Panc1 (cell line): Measurements from ENCODE around the gene CRY2. TPM values are rescaled to one million over a fixed set of nuclear protein-coding genes. Genes with fewer than 3 reads are reported as not detected.

ENCODE experiments used
- ATAC-seq: fragments of 200-7000 bp; cut with Tn5 transposase; 2 replicates; pipeline ENCODE4 v1.9.1; 2020; ENCODE audit warnings: mild to moderate bottlenecking, moderate library complexity
- BruUV-seq: library from RNA; stranded (reverse); fragments of 400-500 nt; replicated peaks from 2 replicates; lab custom pipeline; 2021; lab: Mats Ljungman, UMichigan
- CTCF ChIA-PET: fragments of 300-600 bp; sonication (Branson Sonifier 250); formaldehyde crosslinking; loops from one replicate; lab custom pipeline; 2022; ENCODE audit warnings: antibody characterized with exemption; lab: Charles Lee
- POLR2A ChIA-PET: fragments of 300-600 bp; sonication (Branson Sonifier 250); formaldehyde crosslinking; loops from one replicate; lab custom pipeline; 2022; ENCODE audit warnings: antibody characterized with exemption; lab: Charles Lee
- DNase-seq: peaks from one replicate; pipeline ENCODE4 v3.0.0-alpha.2; 2010; ENCODE audit warnings: low read depth, low spot score
- H3K27ac ChIP-seq: 2 replicates; pipeline ENCODE4 v1.5.1; 2011; ENCODE audit warnings: mild to moderate bottlenecking, low read length, inconsistent platforms
- H3K27me3 ChIP-seq: fragments of 200-500 bp; sonication (Bioruptor generic); 2 replicates; pipeline ENCODE4 v1.6.0; 2014; ENCODE audit warnings: low read length, inconsistent platforms; ENCODE audit not compliant: control insufficient read depth, insufficient read depth
- H3K36me3 ChIP-seq: fragments of 200-500 bp; sonication (Bioruptor generic); 2 replicates; pipeline ENCODE4 v1.5.1; 2014; ENCODE audit warnings: inconsistent platforms, mild to moderate bottlenecking, low read length, moderate library complexity; ENCODE audit not compliant: control insufficient read depth, insufficient read depth
- H3K4me1 ChIP-seq: 2 replicates; pipeline ENCODE4 v1.5.1; 2011; ENCODE audit warnings: inconsistent platforms, mild to moderate bottlenecking, low read length, moderate library complexity; ENCODE audit not compliant: control insufficient read depth, insufficient read depth
- H3K4me3 ChIP-seq, 2 experiments: 2 replicates each; pipeline ENCODE4 v1.5.1; 2011 to 2012; ENCODE audit warnings: low read depth in 2 of 2, low read length in 2 of 2, mild to moderate bottlenecking in 2 of 2, inconsistent platforms in 1 of 2, moderate library complexity in 1 of 2
- H3K9me3 ChIP-seq: fragments of 200-500 bp; sonication (Bioruptor generic); 2 replicates; pipeline ENCODE4 v1.5.1; 2014; ENCODE audit warnings: low read depth, mild to moderate bottlenecking, inconsistent platforms, low read length, moderate library complexity; ENCODE audit not compliant: control insufficient read depth, insufficient read depth
- POLR2AphosphoS5 ChIP-seq: IDR thresholded peaks from 2 replicates; pipeline ENCODE4 v1.6.1; 2012; ENCODE audit warnings: mild to moderate bottlenecking, low read depth, low read length, moderate library complexity
- SIN3A ChIP-seq: IDR thresholded peaks from 2 replicates; pipeline ENCODE4 v1.6.1; 2012; ENCODE audit warnings: low read depth, mild to moderate bottlenecking, low read length, moderate library complexity, borderline replicate concordance; ENCODE audit not compliant: insufficient read depth
- TCF7L2 ChIP-seq: IDR thresholded peaks from 2 replicates; pipeline ENCODE4 v1.6.1; 2011; ENCODE audit warnings: mild to moderate bottlenecking, low read depth, low read length, inconsistent platforms
- in situ Hi-C: cut with HindIII; loops from 2 replicates; pipeline ENCODE4 v1.10.0; 2016; ENCODE audit warnings: low sequenced_read_pairs, low pct_unique_long_range_greater_than_20kb
- intact Hi-C: fragments of 100-400 bp; cut with micrococcal nuclease; formaldehyde crosslinking; loops from one replicate; pipeline ENCODE4 v1.10.0; 2022; ENCODE audit not compliant: unreplicated experiment
- total RNA-seq: library from RNA; stranded (reverse); gene quantifications from one replicate; pipeline ENCODE4 v1.2.1, GENCODE V29; 2021; ENCODE audit not compliant: unreplicated experiment
- TF ChIP-seq, protein P1 (sequence below), 2 experiments: IDR thresholded peaks; 2 replicates each; pipeline ENCODE4 v1.6.1; 2011 to 2012; ENCODE audit warnings: low read depth in 2 of 2, control low read depth in 1 of 2, low read length in 1 of 2, mild to moderate bottlenecking in 1 of 2, moderate library complexity in 1 of 2; ENCODE audit not compliant: insufficient read depth in 1 of 2
- TF ChIP-seq, protein P2 (sequence below): fragments of 450-650 bp; IDR thresholded peaks from 2 replicates; pipeline ENCODE4 v1.5.1; 2017; ENCODE audit warnings: mild to moderate bottlenecking

Gene CRY2
- total RNA-seq, 1 experiment from 2014 or later: 14.6 TPM

DNA sequence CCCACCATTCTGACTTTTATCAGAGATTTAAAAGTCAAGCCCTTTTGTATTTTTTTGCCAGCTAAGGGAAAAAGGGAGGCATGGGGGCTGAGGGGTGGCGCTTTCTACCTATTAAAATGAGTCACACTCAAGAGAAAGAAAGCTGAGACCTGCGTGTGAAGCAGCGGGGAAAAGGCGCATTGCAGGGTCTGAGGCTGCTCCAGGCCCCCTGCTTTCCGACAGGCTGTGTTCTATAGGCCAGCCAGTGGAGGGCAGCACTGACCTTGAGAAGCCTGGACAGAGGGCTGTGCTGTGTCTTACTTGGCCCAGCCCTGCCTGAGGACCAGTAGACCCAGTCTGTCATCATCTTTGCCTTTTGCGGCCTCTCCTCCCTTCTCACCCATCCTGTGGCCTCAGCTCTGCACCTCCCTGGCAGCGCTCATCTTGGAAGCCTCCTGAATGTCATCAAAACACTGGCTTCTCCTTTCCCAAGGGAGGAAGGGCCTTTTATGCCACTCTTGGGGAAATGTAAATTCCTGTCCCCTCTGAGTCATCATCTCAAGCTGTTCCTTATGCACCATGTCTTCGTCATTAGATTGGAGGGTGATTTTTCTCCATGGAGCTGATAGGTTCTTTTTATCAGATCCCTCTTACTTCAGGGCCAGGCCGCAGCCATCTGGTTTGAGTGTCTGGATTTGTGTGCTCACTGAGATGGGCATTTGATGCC lies 25.5 kb downstream of the CRY2 start:
- Histone ChIP-seq H3K27me3 (no peaks in the 10 kb centered on the region), H3K9me3 (no peaks in the 10 kb centered on the region), H3K36me3 (peaks cover 2% of the 10 kb centered on the region; the same call in 1 of the 2 replicates), H3K4me3 (no peak overlapping the region), H3K27ac (no peak overlapping the region), H3K4me1 (no peaks in the 10 kb centered on the region)
- no TSS peak for BruUV-seq
- CTCF ChIA-PET: no interaction called here
- in situ Hi-C loops: no loop called here
- POLR2A ChIA-PET: no interaction called here
- intact Hi-C loops: loop anchor here (10.0 kb wide), 1 partner anchor 132 kb away; no protein-coding TSS in a partner anchor
- TF ChIP-seq, protein P1, sequence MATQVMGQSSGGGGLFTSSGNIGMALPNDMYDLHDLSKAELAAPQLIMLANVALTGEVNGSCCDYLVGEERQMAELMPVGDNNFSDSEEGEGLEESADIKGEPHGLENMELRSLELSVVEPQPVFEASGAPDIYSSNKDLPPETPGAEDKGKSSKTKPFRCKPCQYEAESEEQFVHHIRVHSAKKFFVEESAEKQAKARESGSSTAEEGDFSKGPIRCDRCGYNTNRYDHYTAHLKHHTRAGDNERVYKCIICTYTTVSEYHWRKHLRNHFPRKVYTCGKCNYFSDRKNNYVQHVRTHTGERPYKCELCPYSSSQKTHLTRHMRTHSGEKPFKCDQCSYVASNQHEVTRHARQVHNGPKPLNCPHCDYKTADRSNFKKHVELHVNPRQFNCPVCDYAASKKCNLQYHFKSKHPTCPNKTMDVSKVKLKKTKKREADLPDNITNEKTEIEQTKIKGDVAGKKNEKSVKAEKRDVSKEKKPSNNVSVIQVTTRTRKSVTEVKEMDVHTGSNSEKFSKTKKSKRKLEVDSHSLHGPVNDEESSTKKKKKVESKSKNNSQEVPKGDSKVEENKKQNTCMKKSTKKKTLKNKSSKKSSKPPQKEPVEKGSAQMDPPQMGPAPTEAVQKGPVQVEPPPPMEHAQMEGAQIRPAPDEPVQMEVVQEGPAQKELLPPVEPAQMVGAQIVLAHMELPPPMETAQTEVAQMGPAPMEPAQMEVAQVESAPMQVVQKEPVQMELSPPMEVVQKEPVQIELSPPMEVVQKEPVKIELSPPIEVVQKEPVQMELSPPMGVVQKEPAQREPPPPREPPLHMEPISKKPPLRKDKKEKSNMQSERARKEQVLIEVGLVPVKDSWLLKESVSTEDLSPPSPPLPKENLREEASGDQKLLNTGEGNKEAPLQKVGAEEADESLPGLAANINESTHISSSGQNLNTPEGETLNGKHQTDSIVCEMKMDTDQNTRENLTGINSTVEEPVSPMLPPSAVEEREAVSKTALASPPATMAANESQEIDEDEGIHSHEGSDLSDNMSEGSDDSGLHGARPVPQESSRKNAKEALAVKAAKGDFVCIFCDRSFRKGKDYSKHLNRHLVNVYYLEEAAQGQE (IDR thresholded peaks at IDR 0.05; ENCODE audit: insufficient read depth in 1 of 2, low read depth in 2 of 2, low read length in 1 of 2): 0 out of 4 replicates have a peak, but pooled peaks of 1 of the 2 experiments have one; percentile 34
- TF ChIP-seq POLR2AphosphoS5 (no peak), TCF7L2 (no peak), SIN3A (no peak)
- TF ChIP-seq, protein P2, sequence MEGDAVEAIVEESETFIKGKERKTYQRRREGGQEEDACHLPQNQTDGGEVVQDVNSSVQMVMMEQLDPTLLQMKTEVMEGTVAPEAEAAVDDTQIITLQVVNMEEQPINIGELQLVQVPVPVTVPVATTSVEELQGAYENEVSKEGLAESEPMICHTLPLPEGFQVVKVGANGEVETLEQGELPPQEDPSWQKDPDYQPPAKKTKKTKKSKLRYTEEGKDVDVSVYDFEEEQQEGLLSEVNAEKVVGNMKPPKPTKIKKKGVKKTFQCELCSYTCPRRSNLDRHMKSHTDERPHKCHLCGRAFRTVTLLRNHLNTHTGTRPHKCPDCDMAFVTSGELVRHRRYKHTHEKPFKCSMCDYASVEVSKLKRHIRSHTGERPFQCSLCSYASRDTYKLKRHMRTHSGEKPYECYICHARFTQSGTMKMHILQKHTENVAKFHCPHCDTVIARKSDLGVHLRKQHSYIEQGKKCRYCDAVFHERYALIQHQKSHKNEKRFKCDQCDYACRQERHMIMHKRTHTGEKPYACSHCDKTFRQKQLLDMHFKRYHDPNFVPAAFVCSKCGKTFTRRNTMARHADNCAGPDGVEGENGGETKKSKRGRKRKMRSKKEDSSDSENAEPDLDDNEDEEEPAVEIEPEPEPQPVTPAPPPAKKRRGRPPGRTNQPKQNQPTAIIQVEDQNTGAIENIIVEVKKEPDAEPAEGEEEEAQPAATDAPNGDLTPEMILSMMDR: peak; percentile 79
- ATAC-seq (peak; percentile 87), DNase-seq (no peak)

DNA sequence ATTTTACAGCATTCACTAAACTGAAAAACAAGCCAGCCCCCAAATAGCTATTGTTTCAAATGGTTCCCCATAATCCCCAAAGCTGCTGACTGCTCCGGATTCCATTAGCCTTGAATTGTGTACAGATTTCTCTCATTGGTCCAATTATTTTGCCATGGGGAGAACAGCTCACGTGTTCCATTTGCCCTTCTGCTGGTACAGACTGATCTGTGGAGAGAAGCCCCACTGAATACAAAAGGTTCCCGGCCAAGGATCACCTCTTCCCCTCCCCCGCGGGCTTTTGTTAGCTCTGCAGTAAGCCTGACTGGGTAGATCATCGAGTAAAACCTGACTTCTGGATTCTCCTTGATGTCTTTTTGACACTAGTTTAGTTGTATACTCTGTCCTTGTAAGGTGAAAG lies 29.1 kb downstream of the CRY2 start:
- TF ChIP-seq, protein P2: no peak
- TF ChIP-seq SIN3A (no peak), POLR2AphosphoS5 (no peak), TCF7L2 (no peak)
- TF ChIP-seq, protein P1 (IDR thresholded peaks at IDR 0.05; ENCODE audit: insufficient read depth in 1 of 2, low read depth in 2 of 2, low read length in 1 of 2): no peak
- H3K4me1 ChIP-seq: no peaks in the 10 kb centered on the region
- no peaks in the 10 kb centered on the region for H3K9me3 ChIP-seq
- intact Hi-C loops (loop anchor here (10.0 kb wide), 1 partner anchor 128 kb away; no protein-coding TSS in a partner anchor), in situ Hi-C loops (no loop called here)
- H3K27me3 ChIP-seq: no peaks in the 10 kb centered on the region
- no peak overlapping the region for H3K4me3 ChIP-seq
- no peak overlapping the region for H3K27ac ChIP-seq
- no peak for ATAC-seq
- DNase-seq: no peak
- ChIA-PET CTCF (no interaction called here), POLR2A (no interaction called here)
- no TSS peak for BruUV-seq
- peaks cover 2% of the 10 kb centered on the region; the same call in 1 of the 2 replicates for H3K36me3 ChIP-seq
